ENCODE measurements around the gene BICD1.

GRCh38 chr12:32402170-32402569 is 295.5 kb downstream of the BICD1 start:
- TF ChIP-seq, protein P1, sequence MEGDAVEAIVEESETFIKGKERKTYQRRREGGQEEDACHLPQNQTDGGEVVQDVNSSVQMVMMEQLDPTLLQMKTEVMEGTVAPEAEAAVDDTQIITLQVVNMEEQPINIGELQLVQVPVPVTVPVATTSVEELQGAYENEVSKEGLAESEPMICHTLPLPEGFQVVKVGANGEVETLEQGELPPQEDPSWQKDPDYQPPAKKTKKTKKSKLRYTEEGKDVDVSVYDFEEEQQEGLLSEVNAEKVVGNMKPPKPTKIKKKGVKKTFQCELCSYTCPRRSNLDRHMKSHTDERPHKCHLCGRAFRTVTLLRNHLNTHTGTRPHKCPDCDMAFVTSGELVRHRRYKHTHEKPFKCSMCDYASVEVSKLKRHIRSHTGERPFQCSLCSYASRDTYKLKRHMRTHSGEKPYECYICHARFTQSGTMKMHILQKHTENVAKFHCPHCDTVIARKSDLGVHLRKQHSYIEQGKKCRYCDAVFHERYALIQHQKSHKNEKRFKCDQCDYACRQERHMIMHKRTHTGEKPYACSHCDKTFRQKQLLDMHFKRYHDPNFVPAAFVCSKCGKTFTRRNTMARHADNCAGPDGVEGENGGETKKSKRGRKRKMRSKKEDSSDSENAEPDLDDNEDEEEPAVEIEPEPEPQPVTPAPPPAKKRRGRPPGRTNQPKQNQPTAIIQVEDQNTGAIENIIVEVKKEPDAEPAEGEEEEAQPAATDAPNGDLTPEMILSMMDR (IDR thresholded peaks at IDR 0.05): no peak
- no peak for TF ChIP-seq POLR2A (IDR thresholded peaks at IDR 0.05)
